AG09309 (cell line): Measurements from ENCODE around the gene KPNA6.

Source experiments
- DNase-seq: peaks from one replicate; pipeline ENCODE4 v3.0.0-alpha.2; 2010; ENCODE audit warnings: low read depth
- H3K4me3 ChIP-seq: 2 replicates; pipeline ENCODE4 v1.5.1; 2011; ENCODE audit warnings: mild to moderate bottlenecking, low read depth, low read length, moderate library complexity; ENCODE audit not compliant: control insufficient read depth
- TF ChIP-seq, protein P1 (sequence below): IDR thresholded peaks from 2 replicates; pipeline ENCODE4 v1.5.1; 2011; ENCODE audit warnings: mild to moderate bottlenecking, low read depth, low read length, inconsistent platforms; ENCODE audit not compliant: insufficient read depth, control insufficient read depth; ENCODE audit errors: missing control alignments

The KPNA6 gene

DNA sequence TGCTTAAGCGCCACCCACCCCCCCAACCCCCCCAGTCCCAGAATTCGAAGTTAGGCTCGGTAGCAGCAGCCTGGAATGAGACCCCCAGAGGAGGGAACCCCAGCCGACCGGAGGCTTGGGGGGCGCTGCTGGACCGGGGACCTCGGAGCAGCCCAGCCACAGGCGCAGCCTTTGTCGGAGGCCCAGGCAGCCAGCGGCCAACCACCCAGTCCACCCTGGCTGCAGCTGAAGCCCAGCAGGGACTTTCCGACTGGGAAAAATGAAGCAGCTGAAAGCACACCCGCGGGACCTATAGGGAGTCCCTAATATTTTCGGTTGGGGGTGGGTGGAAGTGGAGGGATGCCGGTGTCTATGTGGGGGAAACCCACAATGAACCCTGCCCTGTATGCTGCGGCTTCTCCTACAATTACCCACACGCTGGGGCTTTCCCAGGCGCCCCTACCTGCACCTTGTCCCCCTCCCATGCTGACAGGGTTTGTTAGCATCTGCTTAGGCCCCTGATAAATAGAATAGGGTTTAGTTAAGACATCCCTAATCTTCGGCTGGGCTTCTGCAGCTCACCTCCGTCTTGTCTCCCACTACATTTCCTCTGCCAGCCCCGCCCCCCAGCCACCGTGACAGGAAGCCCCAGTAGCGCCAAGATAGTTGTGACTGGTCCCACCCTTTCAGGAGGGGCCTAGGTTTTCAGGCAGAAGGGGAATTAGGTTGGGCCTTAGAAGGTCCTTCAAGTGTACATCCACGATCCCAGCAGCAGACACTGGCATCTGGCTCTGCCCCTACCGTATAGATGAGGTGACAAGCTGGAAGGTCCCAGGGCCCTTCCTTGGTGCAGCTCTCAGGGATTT, 93.4 kb downstream of the KPNA6 start:
- peak overlapping the region; percentile 63 for H3K4me3 ChIP-seq
- DNase-seq = no peak
- TF ChIP-seq, protein P1, sequence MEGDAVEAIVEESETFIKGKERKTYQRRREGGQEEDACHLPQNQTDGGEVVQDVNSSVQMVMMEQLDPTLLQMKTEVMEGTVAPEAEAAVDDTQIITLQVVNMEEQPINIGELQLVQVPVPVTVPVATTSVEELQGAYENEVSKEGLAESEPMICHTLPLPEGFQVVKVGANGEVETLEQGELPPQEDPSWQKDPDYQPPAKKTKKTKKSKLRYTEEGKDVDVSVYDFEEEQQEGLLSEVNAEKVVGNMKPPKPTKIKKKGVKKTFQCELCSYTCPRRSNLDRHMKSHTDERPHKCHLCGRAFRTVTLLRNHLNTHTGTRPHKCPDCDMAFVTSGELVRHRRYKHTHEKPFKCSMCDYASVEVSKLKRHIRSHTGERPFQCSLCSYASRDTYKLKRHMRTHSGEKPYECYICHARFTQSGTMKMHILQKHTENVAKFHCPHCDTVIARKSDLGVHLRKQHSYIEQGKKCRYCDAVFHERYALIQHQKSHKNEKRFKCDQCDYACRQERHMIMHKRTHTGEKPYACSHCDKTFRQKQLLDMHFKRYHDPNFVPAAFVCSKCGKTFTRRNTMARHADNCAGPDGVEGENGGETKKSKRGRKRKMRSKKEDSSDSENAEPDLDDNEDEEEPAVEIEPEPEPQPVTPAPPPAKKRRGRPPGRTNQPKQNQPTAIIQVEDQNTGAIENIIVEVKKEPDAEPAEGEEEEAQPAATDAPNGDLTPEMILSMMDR = peak; percentile 11

DNA sequence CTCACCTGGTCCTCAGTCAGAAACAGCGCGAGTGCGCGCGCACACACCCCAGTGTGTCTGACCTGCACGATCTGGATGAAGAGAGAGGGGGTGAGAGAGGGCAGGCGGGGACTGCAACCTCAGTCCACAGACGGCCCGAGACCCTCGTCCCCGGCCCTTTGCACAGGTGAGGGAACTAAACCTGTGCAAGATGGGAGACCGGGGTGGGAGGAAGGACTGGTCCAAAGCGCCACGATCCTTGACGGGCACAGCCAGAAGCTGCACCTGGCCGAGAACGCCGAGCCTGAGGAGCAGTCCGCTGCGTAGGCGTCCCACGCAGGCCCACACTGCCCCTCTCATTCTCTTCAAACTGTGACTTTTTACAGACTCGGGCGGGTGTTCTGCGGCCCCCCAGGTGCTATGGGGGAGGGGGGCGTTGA, 97.1 kb downstream of the KPNA6 start:
- DNase-seq = no peak
- peak overlapping the region; percentile 80 for H3K4me3 ChIP-seq
- TF ChIP-seq, protein P1 = no peak

GRCh38 chr1:32205401-32206370, 97.8 kb downstream of the KPNA6 start, which contains the start of gene IQCC:
Gene IQCC (plus strand): TSS chr1:32205671. CDS start chr1:32205682, 11 bp downstream.
- DNase-seq = no peak
- TF ChIP-seq, protein P1 = no peak
- peak within 1 kb of the TSS; percentile 80 for H3K4me3 ChIP-seq

GRCh38 chr1:32208469-32208868, 100.6 kb downstream of the KPNA6 start:
- TF ChIP-seq, protein P1 = no peak
- DNase-seq = no peak
- H3K4me3 ChIP-seq = no peak overlapping the region

DNA sequence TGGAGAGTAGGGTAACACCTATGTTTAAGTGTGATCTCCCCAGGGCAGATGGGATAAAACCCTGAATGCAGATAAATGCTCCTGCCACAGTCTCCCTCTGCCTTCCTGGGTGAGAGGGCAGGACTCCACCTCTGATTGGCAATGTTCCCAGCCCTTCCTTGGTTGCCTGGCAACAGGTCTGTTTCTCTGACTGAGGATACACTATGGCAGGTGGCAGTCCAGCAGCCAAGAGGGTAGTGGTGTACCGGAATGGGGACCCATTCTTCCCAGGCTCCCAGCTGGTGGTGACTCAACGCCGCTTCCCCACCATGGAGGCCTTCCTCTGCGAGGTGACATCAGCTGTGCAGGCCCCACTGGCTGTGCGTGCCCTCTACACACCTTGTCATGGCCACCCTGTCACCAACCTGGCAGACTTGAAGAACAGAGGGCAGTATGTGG, 101.1 kb downstream of the KPNA6 start, which contains the start of gene DCDC2B:
TSS of gene DCDC2B (plus strand) at position 199 of the 438 bp plus-strand sequence. CDS start at position 204, 5 bp downstream.
- DNase-seq = no peak
- TF ChIP-seq, protein P1 = no peak
- H3K4me3 ChIP-seq = no peak within 1 kb of the TSS
